GM23338 (cell line): ENCODE data around the gene RBPJ. TPM values are rescaled to one million over a fixed set of nuclear protein-coding genes. Genes with fewer than 3 reads are reported as not detected.

Experiments
- ATAC-seq: fragments of 200-7000 bp; cut with Tn5 transposase; 3 replicates; pipeline ENCODE4 v1.9.1; 2020
- DNase-seq: peaks from one replicate; pipeline ENCODE4 v3.0.0-alpha.2; 2015; ENCODE audit warnings: low spot score
- H2AFZ ChIP-seq: fragments of 200-600 bp; sonication (generic); 2 replicates; pipeline ENCODE4 v1.8.0; 2016; ENCODE audit warnings: antibody characterized with exemption, mild to moderate bottlenecking, moderate library complexity
- H3F3A ChIP-seq: fragments of 200-600 bp; sonication (generic); replicated peaks from 2 replicates; pipeline ENCODE4 v1.8.0; 2017; ENCODE audit warnings: antibody characterized with exemption, mixed run types, low read depth
- H3K27ac ChIP-seq: fragments of 200-600 bp; sonication (generic); 2 replicates; pipeline ENCODE4 v1.6.1; 2016; ENCODE audit warnings: low read depth
- H3K27me3 ChIP-seq: fragments of 200-600 bp; sonication (generic); 2 replicates; pipeline ENCODE4 v1.8.0; 2016; ENCODE audit warnings: mild to moderate bottlenecking, mixed run types, moderate library complexity; ENCODE audit not compliant: insufficient read depth
- H3K36me3 ChIP-seq: fragments of 200-600 bp; sonication (generic); 2 replicates; pipeline ENCODE4 v1.8.0; 2016; ENCODE audit warnings: mild to moderate bottlenecking; ENCODE audit not compliant: insufficient read depth
- H3K4me1 ChIP-seq: fragments of 200-600 bp; sonication (generic); 2 replicates; pipeline ENCODE4 v1.8.0; 2016; ENCODE audit warnings: mild to moderate bottlenecking, moderate library complexity; ENCODE audit not compliant: insufficient read depth
- H3K4me2 ChIP-seq: fragments of 200-600 bp; sonication (generic); 2 replicates; pipeline ENCODE4 v1.7.1; 2017; ENCODE audit warnings: mixed run types
- H3K4me3 ChIP-seq: fragments of 200-600 bp; sonication (generic); 2 replicates; pipeline ENCODE4 v1.6.1; 2016; ENCODE audit warnings: mixed run types
- H3K79me2 ChIP-seq: fragments of 200-600 bp; sonication (generic); replicated peaks from 2 replicates; pipeline ENCODE4 v1.8.0; 2017; ENCODE audit warnings: mild to moderate bottlenecking; ENCODE audit not compliant: insufficient read depth
- H3K9me2 ChIP-seq: fragments of 200-600 bp; sonication (generic); 2 replicates; pipeline ENCODE4 v1.8.0; 2017; ENCODE audit not compliant: insufficient read depth
- H4K20me1 ChIP-seq: fragments of 200-600 bp; sonication (generic); replicated peaks from 2 replicates; pipeline ENCODE4 v1.8.0; 2017; ENCODE audit warnings: mild to moderate bottlenecking; ENCODE audit not compliant: insufficient read depth
- H3K27ac Mint-ChIP-seq: 2 replicates; pipeline ENCODE4 v1.8.0; 2020; ENCODE audit warnings: inconsistent platforms, mild to moderate bottlenecking, moderate library complexity, mixed read lengths
- H3K27me3 Mint-ChIP-seq: 3 replicates; pipeline ENCODE4 v1.8.0; 2022; ENCODE audit warnings: low read depth, mild to moderate bottlenecking, moderate library complexity, mixed read lengths, inconsistent platforms; ENCODE audit not compliant: insufficient read depth, poor library complexity
- H3K36me3 Mint-ChIP-seq: 3 replicates; pipeline ENCODE4 v1.8.0; 2021; ENCODE audit warnings: low read depth, mild to moderate bottlenecking, inconsistent platforms, moderate library complexity, mixed read lengths
- H3K4me1 Mint-ChIP-seq: 3 replicates; pipeline ENCODE4 v1.8.0; 2020; ENCODE audit warnings: mild to moderate bottlenecking, inconsistent platforms, mixed read lengths
- H3K4me3 Mint-ChIP-seq: 3 replicates; pipeline ENCODE4 v1.8.0; 2021; ENCODE audit warnings: moderate library complexity, mild to moderate bottlenecking, inconsistent platforms, mixed read lengths
- H3K9me3 Mint-ChIP-seq: 3 replicates; pipeline ENCODE4 v1.8.0; 2020; ENCODE audit warnings: moderate library complexity, mild to moderate bottlenecking, inconsistent platforms, mixed read lengths
- CREB1 ChIP-seq: fragments of 250-450 bp; sonication (Bioruptor Pico); IDR thresholded peaks from 2 replicates; pipeline ENCODE4 v1.5.0; 2020; ENCODE audit warnings: low read depth, mild to moderate bottlenecking, moderate library complexity
- EZH2phosphoT487 ChIP-seq: fragments of 200-600 bp; sonication (generic); IDR thresholded peaks from one replicate; pipeline ENCODE4 v1.8.1; 2018; ENCODE audit warnings: antibody characterized with exemption; ENCODE audit not compliant: unreplicated experiment
- polyA plus RNA-seq: library from polyadenylated mRNA; unstranded; fragments of >200 nt; fragmentation: Nextera tagmentation; extraction: Ambion mirVana; gene quantifications from 2 replicates; pipeline ENCODE4 v1.2.1, GENCODE V29; 2016
- total RNA-seq: library from RNA; depleted of rRNA; stranded (reverse); fragments of >200 nt; shearing (Covaris generic); gene quantifications from 2 replicates; pipeline ENCODE4 v1.2.3, GENCODE V29; 2014
- TF ChIP-seq, protein P1 (sequence below): IDR thresholded peaks from one replicate; pipeline ENCODE4 v1.6.1; 2018; ENCODE audit warnings: antibody characterized with exemption; ENCODE audit not compliant: unreplicated experiment
- TF ChIP-seq, protein P2 (sequence below), 2 experiments: fragments of 200-600 bp in 1 of 2; sonication (generic) in 1 of 2; conservative IDR thresholded peaks; 2 replicates each; pipeline versions ENCODE4 v1.5.1 to v1.6.1; 2016 to 2017; ENCODE audit warnings: antibody characterized with exemption in 2 of 2, low read depth in 2 of 2, mild to moderate bottlenecking in 2 of 2, moderate library complexity in 1 of 2
- TF ChIP-seq, protein P3 (sequence below): fragments of 250-450 bp; sonication (Bioruptor Pico); IDR thresholded peaks from 2 replicates; pipeline ENCODE4 v1.5.0; 2020; ENCODE audit warnings: mild to moderate bottlenecking, moderate library complexity
- TF ChIP-seq, protein P4 (sequence below): IDR thresholded peaks from 2 replicates; pipeline ENCODE4 v1.6.1; 2016; ENCODE audit warnings: antibody characterized with exemption

RBPJ gene
- total and polyA plus RNA-seq, 2 experiments from 2014 or later, result 212 to 457 TPM

DNA sequence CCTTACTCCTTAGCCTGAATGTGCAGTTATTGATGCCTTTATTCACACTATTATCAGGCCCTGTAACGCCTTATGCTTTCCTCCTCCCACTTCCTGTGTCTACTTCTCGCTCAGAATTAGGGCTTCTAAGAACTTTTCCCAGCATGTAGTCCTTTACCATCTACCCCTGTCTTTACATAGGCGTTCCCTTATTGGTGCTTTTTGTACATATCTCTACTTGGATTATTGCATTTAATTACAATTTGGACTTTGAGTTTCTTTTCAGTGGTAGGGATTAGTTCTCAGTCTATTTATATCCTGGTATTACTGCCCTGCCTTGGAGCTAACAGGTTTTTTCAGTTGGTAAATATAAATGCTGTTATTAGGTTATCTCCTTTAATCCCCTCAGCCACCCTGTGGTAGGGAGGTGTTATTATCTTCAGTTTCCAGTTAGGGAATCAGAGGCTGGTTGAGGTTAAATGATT is 84.0 kb downstream of the RBPJ start:
- TF ChIP-seq, protein P1, sequence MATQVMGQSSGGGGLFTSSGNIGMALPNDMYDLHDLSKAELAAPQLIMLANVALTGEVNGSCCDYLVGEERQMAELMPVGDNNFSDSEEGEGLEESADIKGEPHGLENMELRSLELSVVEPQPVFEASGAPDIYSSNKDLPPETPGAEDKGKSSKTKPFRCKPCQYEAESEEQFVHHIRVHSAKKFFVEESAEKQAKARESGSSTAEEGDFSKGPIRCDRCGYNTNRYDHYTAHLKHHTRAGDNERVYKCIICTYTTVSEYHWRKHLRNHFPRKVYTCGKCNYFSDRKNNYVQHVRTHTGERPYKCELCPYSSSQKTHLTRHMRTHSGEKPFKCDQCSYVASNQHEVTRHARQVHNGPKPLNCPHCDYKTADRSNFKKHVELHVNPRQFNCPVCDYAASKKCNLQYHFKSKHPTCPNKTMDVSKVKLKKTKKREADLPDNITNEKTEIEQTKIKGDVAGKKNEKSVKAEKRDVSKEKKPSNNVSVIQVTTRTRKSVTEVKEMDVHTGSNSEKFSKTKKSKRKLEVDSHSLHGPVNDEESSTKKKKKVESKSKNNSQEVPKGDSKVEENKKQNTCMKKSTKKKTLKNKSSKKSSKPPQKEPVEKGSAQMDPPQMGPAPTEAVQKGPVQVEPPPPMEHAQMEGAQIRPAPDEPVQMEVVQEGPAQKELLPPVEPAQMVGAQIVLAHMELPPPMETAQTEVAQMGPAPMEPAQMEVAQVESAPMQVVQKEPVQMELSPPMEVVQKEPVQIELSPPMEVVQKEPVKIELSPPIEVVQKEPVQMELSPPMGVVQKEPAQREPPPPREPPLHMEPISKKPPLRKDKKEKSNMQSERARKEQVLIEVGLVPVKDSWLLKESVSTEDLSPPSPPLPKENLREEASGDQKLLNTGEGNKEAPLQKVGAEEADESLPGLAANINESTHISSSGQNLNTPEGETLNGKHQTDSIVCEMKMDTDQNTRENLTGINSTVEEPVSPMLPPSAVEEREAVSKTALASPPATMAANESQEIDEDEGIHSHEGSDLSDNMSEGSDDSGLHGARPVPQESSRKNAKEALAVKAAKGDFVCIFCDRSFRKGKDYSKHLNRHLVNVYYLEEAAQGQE, result no peak
- TF ChIP-seq EZH2phosphoT487, result no peak
- TF ChIP-seq, protein P2, sequence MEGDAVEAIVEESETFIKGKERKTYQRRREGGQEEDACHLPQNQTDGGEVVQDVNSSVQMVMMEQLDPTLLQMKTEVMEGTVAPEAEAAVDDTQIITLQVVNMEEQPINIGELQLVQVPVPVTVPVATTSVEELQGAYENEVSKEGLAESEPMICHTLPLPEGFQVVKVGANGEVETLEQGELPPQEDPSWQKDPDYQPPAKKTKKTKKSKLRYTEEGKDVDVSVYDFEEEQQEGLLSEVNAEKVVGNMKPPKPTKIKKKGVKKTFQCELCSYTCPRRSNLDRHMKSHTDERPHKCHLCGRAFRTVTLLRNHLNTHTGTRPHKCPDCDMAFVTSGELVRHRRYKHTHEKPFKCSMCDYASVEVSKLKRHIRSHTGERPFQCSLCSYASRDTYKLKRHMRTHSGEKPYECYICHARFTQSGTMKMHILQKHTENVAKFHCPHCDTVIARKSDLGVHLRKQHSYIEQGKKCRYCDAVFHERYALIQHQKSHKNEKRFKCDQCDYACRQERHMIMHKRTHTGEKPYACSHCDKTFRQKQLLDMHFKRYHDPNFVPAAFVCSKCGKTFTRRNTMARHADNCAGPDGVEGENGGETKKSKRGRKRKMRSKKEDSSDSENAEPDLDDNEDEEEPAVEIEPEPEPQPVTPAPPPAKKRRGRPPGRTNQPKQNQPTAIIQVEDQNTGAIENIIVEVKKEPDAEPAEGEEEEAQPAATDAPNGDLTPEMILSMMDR (conservative IDR thresholded peaks at IDR 0.05; ENCODE audit: low read depth in 2 of 2), result peak in 1 of 2 experiments; percentile 26; a peak in 1 of 4 replicates
- Histone ChIP-seq H4K20me1 (no peaks in the 10 kb centered on the region), H2AFZ (no peak overlapping the region), H3K27me3 (no peaks in the 10 kb centered on the region), H3K4me3 (no peak overlapping the region), H3F3A (no peaks in the 10 kb centered on the region), H3K36me3 (peaks cover 18% of the 10 kb centered on the region), H3K9me2 (no peaks in the 10 kb centered on the region), H3K79me2 (peaks cover 85% of the 10 kb centered on the region), H3K4me1 (peaks cover 22% of the 10 kb centered on the region), H3K27ac (peak overlapping the region; percentile 45; the same call in 1 of the 2 replicates), H3K4me2 (no peak overlapping the region)
- DNase-seq (no peak), ATAC-seq (no peak)
- H3K4me1 Mint-ChIP-seq, result peaks cover 19% of the 10 kb centered on the region
- H3K27me3 Mint-ChIP-seq, result peaks cover 1% of the 10 kb centered on the region
- H3K27ac Mint-ChIP-seq, result no peak overlapping the region
- H3K36me3 Mint-ChIP-seq, result peaks cover 70% of the 10 kb centered on the region
- peaks cover 31% of the 10 kb centered on the region for H3K9me3 Mint-ChIP-seq
- no peak overlapping the region for H3K4me3 Mint-ChIP-seq

DNA sequence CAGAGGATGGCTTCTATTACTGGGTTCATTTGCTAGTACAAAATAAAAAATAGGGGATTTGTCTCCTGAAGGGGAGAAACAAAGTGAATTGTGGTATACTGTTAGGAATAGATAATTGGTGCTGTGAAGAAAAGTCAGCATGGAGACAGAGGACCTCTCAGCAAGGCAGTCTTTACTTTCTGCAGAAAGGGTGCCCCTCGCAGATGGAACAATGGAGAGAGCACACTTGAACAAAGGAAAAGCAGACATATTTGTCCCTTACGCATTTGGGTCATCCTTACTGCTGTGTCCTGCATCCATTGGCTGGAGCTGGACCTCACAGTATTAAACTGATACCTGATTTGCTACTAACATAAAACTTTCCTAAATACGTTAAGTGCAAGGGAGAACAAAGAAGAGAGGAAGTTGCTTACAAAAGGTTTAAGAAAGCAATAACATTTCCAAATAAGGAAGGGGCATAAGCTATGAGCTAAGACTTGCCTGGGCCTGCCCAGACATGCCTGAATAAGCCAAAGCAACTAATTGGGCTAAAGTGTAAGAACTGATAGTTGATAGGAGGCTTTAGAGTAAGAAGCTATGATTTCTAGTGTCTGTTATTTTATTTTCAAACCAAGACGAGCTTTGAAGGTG is 85.6 kb downstream of the RBPJ start:
- Histone ChIP-seq H3K4me2 (no peak overlapping the region), H3K79me2 (peaks cover 83% of the 10 kb centered on the region), H2AFZ (no peak overlapping the region), H3K27ac (peak overlapping the region; percentile 91), H3K4me1 (peaks cover 22% of the 10 kb centered on the region), H3K9me2 (no peaks in the 10 kb centered on the region), H4K20me1 (no peaks in the 10 kb centered on the region), H3K36me3 (peaks cover 18% of the 10 kb centered on the region), H3K27me3 (no peaks in the 10 kb centered on the region), H3K4me3 (no peak overlapping the region), H3F3A (no peaks in the 10 kb centered on the region)
- ATAC-seq (no peak), DNase-seq (peak; percentile 46)
- Mint-ChIP-seq H3K4me3 (no peak overlapping the region), H3K36me3 (peaks cover 67% of the 10 kb centered on the region), H3K27ac (peak overlapping the region; percentile 78; the same call in 1 of the 2 replicates), H3K9me3 (peaks cover 31% of the 10 kb centered on the region), H3K27me3 (peaks cover 4% of the 10 kb centered on the region), H3K4me1 (peaks cover 17% of the 10 kb centered on the region)
- TF ChIP-seq EZH2phosphoT487 (no peak), CREB1 (CRISPR knock-in tag) (no peak)
- TF ChIP-seq, protein P3, sequence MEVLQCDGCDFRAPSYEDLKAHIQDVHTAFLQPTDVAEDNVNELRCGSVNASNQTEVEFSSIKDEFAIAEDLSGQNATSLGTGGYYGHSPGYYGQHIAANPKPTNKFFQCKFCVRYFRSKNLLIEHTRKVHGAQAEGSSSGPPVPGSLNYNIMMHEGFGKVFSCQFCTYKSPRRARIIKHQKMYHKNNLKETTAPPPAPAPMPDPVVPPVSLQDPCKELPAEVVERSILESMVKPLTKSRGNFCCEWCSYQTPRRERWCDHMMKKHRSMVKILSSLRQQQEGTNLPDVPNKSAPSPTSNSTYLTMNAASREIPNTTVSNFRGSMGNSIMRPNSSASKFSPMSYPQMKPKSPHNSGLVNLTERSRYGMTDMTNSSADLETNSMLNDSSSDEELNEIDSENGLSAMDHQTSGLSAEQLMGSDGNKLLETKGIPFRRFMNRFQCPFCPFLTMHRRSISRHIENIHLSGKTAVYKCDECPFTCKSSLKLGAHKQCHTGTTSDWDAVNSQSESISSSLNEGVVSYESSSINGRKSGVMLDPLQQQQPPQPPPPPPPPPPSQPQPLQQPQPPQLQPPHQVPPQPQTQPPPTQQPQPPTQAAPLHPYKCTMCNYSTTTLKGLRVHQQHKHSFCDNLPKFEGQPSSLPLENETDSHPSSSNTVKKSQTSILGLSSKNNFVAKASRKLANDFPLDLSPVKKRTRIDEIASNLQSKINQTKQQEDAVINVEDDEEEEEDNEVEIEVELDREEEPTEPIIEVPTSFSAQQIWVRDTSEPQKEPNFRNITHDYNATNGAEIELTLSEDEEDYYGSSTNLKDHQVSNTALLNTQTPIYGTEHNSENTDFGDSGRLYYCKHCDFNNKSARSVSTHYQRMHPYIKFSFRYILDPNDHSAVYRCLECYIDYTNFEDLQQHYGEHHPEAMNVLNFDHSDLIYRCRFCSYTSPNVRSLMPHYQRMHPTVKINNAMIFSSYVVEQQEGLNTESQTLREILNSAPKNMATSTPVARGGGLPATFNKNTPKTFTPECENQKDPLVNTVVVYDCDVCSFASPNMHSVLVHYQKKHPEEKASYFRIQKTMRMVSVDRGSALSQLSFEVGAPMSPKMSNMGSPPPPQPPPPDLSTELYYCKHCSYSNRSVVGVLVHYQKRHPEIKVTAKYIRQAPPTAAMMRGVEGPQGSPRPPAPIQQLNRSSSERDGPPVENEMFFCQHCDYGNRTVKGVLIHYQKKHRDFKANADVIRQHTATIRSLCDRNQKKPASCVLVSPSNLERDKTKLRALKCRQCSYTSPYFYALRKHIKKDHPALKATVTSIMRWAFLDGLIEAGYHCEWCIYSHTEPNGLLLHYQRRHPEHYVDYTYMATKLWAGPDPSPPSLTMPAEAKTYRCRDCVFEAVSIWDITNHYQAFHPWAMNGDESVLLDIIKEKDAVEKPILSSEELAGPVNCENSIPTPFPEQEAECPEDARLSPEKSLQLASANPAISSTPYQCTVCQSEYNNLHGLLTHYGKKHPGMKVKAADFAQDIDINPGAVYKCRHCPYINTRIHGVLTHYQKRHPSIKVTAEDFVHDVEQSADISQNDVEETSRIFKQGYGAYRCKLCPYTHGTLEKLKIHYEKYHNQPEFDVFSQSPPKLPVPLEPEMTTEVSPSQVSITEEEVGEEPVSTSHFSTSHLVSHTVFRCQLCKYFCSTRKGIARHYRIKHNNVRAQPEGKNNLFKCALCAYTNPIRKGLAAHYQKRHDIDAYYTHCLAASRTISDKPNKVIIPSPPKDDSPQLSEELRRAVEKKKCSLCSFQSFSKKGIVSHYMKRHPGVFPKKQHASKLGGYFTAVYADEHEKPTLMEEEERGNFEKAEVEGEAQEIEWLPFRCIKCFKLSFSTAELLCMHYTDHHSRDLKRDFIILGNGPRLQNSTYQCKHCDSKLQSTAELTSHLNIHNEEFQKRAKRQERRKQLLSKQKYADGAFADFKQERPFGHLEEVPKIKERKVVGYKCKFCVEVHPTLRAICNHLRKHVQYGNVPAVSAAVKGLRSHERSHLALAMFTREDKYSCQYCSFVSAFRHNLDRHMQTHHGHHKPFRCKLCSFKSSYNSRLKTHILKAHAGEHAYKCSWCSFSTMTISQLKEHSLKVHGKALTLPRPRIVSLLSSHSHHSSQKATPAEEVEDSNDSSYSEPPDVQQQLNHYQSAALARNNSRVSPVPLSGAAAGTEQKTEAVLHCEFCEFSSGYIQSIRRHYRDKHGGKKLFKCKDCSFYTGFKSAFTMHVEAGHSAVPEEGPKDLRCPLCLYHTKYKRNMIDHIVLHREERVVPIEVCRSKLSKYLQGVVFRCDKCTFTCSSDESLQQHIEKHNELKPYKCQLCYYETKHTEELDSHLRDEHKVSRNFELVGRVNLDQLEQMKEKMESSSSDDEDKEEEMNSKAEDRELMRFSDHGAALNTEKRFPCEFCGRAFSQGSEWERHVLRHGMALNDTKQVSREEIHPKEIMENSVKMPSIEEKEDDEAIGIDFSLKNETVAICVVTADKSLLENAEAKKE (CRISPR knock-in tag), result no peak
- TF ChIP-seq, protein P4, sequence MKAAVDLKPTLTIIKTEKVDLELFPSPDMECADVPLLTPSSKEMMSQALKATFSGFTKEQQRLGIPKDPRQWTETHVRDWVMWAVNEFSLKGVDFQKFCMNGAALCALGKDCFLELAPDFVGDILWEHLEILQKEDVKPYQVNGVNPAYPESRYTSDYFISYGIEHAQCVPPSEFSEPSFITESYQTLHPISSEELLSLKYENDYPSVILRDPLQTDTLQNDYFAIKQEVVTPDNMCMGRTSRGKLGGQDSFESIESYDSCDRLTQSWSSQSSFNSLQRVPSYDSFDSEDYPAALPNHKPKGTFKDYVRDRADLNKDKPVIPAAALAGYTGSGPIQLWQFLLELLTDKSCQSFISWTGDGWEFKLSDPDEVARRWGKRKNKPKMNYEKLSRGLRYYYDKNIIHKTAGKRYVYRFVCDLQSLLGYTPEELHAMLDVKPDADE, result no peak
